KOPT-K1 (cell line): ENCODE measurements around the gene PIMREG.

Experiments used
- H3K27ac ChIP-seq: fragments of 200-600 bp; sonication (generic); 2 replicates; pipeline ENCODE4 v1.5.1; 2016; ENCODE audit warnings: antibody characterized with exemption, mild to moderate bottlenecking, low read depth, low read length; ENCODE audit not compliant: poor library complexity, severe bottlenecking
- H3K36me3 ChIP-seq: fragments of 200-600 bp; sonication (generic); 2 replicates; pipeline ENCODE4 v1.5.1; 2017; ENCODE audit warnings: antibody characterized with exemption, mild to moderate bottlenecking, low read length, moderate library complexity; ENCODE audit not compliant: insufficient read depth
- H3K9me3 ChIP-seq: fragments of 200-600 bp; sonication (generic); 2 replicates; pipeline ENCODE4 v1.5.1; 2017; ENCODE audit warnings: antibody characterized with exemption, low read length, mild to moderate bottlenecking; ENCODE audit not compliant: insufficient read depth, poor library complexity, severe bottlenecking

PIMREG gene

DNA sequence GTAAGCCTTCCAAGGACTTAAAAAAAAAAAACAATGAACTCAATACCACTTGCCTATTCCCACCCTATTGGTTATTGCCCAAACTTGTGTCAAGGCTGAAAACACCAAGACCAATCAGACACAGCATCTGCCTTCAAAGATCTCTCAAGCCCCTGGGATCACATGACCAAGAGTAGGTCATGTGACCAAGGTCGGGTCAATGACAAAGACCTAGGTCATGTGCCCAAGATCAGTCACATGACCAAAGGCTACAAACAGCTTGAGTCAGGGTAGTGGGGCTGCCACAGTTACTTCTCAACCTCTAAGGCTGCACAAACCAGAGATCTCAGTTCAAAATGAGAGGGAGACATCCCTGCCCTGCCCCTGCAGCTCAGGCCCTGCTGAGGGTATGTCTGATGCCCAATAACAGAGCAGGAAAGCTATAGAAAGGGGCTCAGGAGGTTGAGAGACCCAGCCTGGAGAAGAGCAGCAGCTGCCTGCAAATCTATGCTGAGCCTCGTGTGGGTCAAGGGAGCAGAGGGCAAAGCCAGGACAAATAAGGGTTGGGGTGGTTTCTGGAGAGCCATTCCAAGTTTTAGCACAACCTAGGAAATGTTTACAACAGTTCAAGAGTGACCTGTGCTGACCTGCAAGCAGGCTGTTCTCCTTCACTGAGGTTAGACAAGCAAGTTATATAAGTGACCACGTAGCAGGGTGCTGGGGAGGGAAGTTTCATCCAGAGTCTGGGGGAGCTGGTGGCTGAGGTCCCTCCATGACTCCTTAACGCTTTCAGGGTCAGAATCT, 48.8 kb downstream of the PIMREG start:
- H3K9me3 ChIP-seq, result no peaks in the 10 kb centered on the region
- H3K27ac ChIP-seq, result no peak overlapping the region

DNA sequence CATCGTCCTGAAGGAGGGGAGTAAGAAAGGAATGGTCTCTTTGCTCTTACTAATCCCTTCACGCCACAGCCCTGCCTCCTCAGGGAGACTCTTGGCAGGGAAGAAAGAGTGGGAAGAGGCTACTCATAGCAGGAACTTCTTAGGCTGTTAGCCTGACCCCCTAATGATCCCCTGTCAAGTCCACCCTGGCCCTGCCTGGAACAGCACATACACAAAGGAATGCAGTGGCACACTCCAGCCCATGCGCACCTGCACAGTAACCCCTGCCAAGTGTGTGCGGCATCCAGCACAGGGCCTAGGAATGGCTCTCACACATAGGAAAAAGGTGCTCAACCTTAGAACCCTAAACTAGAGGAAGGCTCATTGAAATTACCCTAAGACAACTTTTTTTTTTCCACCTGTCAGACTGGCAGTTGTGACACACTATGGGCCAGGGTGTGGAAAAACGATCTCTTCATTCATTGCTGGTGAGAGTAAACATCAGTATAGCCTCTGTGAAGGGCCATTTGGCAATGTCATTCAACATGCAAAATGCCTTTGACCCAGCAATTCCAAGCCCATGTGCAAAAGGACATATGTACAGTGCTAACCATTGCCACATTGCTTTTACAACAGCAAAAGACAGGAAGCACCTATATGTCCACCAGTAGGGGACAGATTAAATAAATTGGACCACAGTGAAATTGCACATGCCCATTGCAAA, 50.1 kb downstream of the PIMREG start:
- H3K27ac ChIP-seq, result no peak overlapping the region
- no peaks in the 10 kb centered on the region for H3K36me3 ChIP-seq
- H3K9me3 ChIP-seq, result no peaks in the 10 kb centered on the region

More for the DNA sequence above, 48.8 kb downstream of the PIMREG start:
- no peaks in the 10 kb centered on the region for H3K36me3 ChIP-seq

DNA sequence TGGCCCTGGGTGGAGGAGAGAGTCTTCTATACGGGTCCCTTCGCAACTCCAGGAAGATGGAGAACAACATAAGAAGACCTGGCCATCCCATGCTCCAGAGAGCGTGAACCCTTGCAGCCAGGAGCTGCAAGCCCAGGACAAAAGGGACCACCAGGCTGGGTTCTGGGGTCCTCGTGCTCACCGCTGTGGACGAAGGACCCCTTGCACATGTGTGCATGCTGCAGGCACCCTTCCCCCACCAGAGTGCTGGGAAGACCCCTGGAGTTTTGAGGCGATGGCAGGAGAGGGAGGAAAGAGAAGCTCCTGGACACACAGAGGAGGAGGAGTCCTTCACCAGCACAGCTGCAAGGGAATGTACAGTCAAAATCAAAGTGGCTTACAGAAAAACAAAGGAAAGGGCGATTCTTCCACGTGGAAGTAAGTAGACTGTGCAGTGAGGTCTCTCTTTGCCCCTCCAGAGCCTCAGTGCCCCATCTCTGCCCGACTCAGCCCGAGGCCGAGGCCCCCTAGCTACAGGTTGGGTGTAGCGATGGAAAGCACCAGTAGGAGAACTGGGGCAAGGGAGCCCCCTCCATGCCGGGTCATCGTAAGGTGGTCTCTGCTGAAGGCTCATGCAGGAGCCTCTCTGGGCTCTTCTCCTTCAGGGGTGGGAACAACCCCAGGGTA, 51.3 kb downstream of the PIMREG start:
- no peaks in the 10 kb centered on the region for H3K36me3 ChIP-seq
- no peak overlapping the region for H3K27ac ChIP-seq

DNA sequence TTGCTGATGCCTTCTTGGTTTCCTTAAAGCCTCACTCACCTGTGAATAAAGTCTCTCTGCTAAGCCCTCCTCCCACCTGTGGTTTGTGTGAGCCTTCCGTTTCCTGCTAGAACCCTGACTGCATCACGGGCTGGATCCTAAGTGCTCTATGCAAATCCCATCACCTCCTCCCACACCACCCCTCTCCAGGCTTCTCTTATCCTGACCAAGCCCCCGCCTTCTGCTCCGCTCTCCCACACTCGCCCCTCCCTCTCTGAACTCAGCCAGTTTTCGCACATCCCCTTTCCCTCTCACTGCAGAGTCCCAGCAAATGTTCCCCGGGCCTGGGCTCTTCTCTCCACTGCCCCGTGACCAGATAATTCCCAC, 51.8 kb downstream of the PIMREG start:
- Histone ChIP-seq H3K36me3 (no peaks in the 10 kb centered on the region), H3K9me3 (no peaks in the 10 kb centered on the region), H3K27ac (no peak overlapping the region)

More for the DNA sequence above, 51.3 kb downstream of the PIMREG start:
- no peaks in the 10 kb centered on the region for H3K9me3 ChIP-seq

DNA sequence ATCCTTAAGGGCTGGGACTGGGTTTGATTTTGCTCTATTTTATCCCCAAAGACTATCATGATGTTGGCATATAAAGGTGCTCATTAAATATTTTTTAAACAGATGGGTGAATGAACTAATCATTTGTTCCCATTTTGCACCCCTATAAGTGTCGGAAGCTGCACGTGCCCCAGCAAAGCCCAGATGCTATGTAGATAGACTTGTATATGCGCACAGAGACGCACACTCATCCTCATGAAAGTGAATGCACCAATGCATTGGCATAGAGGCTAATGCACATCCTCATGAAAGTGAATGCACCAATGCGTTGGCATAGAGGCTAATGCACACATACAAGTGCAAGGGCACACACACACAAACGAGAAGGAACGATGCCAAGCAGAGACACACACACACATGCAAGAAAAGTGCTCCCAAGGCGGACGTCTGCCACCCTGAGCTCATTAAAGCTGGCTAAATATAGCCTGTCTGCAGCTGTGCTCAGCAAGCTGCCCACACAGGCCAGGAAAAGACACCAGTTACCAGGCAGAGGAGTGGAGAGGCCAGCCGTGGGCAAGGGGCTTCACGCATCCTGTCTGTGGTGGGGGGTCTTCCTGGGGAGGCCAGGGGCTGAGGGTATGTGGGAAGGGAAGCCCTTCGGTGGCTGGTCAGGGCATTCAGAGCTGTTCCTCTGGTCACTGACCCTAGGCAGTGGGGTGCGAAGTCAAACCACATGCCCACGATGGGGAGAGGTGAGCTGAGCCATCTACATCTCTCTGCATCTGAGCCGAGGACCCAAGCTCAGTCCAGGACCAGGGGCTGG, 52.6 kb downstream of the PIMREG start:
- Histone ChIP-seq H3K36me3 (no peaks in the 10 kb centered on the region), H3K9me3 (no peaks in the 10 kb centered on the region), H3K27ac (no peak overlapping the region)

DNA sequence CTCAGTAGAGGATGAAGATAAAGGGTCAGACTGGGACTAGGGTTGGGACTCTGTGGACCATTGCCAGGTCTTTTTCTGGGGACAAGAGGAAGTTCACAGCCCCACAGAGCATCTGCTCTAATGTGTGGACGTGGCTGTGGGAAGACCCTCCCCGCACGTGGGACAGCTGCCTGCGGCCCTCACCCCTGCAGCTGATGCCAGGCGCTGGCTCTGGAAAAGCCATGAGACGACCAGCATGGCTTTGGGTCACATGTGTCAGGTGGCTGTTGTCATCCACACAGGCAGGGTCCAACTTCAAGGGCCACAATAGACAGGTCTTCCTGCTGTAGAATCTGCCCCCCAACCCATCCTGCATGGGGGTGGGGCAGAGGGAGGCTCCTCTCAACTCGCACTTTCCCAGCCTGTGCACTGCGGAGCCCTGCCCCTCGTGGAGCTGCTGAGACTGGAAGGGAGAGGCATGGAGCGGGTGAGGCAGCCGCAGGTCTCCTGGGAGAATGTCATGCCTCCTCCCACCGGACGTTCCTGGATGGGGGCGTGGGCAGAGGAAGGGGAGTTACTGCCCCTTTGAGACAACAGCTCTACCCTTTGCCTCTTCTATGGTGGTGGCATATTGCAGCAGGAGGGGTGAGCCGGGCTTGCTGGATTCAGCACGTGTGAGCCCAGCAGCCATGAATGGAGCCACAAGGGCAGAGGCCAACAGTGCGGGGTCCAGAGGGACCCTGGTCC, 53.4 kb downstream of the PIMREG start:
- Histone ChIP-seq H3K27ac (no peak overlapping the region), H3K36me3 (no peaks in the 10 kb centered on the region), H3K9me3 (no peaks in the 10 kb centered on the region)

DNA sequence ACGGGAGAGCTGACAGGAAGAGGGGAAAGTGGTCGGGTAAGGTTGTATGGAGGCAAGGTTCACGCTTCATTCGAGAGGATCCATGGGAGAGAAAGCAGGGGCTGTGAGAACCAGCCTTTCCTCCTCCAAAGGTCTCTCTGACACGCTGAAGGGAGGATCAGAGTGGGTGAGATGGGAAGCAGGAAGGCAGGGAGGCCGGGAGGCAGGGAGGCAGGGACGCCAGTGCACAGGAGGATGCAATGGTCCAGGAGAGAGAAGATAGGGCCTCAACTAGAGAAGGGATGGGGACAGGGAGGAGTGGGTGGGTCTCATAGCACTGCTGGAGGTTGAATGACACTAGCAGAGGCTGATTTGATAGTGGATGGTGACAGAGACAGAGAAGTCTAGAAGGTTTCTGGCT, 54.1 kb downstream of the PIMREG start:
- H3K27ac ChIP-seq, result no peak overlapping the region
- H3K36me3 ChIP-seq, result no peaks in the 10 kb centered on the region
- H3K9me3 ChIP-seq, result no peaks in the 10 kb centered on the region

DNA sequence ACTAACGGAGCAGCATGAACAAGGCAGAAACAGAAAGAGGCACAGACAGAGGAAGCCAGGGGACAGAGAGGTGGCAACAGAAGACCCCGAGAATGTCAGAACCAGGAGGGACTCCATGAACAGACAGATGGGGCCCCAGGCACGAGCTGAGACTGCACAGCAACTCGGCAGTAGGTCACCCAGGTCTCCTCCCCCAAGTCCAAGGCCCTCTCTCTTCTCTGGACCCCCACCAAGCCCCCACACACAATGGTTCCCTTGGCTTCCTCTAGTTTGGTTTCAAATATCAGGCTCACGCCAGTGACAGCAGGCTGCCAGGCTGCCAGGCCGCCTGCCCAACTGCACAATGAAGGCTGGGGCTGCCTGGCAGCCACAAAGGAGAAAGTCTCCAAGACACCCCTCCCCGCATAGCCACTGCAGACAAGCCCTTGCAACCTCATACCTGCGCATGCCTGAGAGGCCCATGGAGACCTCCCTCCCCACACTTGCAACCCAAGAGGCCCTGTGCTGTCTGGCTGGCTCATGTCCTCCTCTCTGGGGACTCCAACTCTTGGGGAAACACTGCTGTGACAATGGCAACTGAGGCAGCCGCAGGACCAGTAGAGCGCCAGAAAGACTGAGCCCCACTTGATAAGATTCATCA, 54.8 kb downstream of the PIMREG start:
- Histone ChIP-seq H3K9me3 (no peaks in the 10 kb centered on the region), H3K27ac (no peak overlapping the region), H3K36me3 (no peaks in the 10 kb centered on the region)
